ENCODE data around the gene WDR7. TPM values are rescaled to one million over a fixed set of nuclear protein-coding genes. Genes with fewer than 3 reads are reported as not detected.

WDR7 gene
- total RNA-seq, 2 experiments from 2014 or later = 21.5 to 23.1 TPM

DNA sequence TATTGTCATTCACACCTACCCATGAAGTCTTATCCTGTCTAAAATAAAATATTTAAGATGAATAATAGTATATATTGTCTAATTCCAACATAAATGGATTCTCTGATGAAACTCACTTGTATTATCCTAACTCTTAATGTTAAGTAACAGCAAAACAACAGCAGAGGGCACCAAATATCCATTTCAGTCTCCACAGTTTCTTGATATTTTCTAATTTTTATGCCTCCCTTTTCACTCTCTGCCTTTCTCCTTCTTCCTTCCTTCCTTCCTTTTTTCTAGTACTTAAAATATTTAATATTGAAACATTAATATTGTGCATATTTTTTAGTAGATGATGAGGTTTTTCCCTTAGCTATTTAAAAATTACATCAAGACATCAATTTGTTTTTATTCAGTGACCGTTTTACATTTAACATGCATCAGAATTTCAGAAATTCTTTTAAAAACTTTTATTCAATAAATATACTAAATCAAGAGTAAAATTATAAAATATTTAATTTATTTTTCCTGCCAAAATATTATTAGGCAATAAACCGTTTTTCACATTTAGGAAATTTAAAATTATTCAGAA lies 97.6 kb downstream of the WDR7 start:
- intact Hi-C loops (cut with DNase I, micrococcal nuclease) = loop anchor here (1.0 to 2.0 kb wide), 3 partner anchors 698 to 814 kb away; no protein-coding TSS in a partner anchor
- Mint-ChIP-seq H3K4me3 (no peak overlapping the region), H3K36me3 (ENCODE audit: low read depth) (no peaks in the 10 kb centered on the region), H3K9me3 (ENCODE audit: low read depth) (no peaks in the 10 kb centered on the region), H3K27me3 (no peaks in the 10 kb centered on the region), H3K4me1 (peaks cover 24% of the 10 kb centered on the region), H3K27ac (no peak overlapping the region)
- ChIA-PET CTCF (interaction anchor here (0.6 to 1.5 kb wide), 6 partner anchors 9 to 813 kb away, joined by 3 to 4 read pairs (median 3); no protein-coding TSS in a partner anchor), POLR2A (no interaction called here)
- DNase-seq = no peak
- no peak for ATAC-seq

DNA sequence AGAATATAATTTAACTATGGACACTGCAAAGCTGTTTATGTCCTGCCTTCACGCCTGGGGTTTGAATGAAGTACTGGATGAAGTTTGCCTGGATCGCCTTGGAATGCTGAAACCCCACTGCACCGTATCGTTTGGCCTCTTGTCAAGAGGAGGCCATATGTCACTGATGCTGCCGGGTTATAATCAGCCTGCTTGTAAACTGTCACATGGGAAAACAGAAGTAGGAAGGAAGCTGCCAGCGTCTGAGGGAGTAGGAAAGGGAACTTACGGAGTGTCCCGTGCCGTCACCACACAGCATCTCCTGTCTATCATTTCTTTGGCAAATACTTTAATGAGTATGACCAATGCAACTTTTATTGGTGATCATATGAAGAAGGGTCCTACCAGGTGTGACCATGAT lies 105.8 kb downstream of the WDR7 start:
- DNase-seq (no peak), ATAC-seq (no peak)
- Mint-ChIP-seq H3K4me1 (no peaks in the 10 kb centered on the region), H3K27ac (no peak overlapping the region), H3K9me3 (ENCODE audit: low read depth) (no peaks in the 10 kb centered on the region), H3K4me3 (no peak overlapping the region), H3K36me3 (ENCODE audit: low read depth) (peaks cover 15% of the 10 kb centered on the region), H3K27me3 (no peaks in the 10 kb centered on the region)
- POLR2A ChIA-PET = no interaction called here
- CTCF ChIA-PET = interaction anchor here (0.8 kb wide), 1 partner anchor 8 kb away, joined by 4 read pairs; no protein-coding TSS in a partner anchor
- intact Hi-C loops (cut with DNase I, micrococcal nuclease) = no loop called here

DNA sequence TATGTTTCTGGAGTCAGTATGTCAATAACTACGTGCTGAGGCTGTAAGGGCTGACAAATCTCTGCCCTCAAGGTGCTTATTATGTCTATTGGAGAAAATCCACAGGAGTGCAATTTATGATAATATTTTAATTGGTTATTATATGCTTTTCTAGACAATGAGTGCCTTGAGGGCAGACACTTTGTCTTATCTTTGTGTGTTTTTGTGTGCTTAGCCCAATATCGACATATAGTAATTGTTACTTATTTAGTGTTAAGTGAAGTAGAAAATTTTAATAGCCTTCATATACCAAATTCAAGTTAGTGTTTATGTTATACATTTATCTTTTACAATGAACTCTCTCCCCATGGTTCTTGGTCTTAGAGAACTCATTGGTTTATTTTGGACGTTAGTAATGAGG lies 118.9 kb downstream of the WDR7 start:
- Mint-ChIP-seq H3K27ac (no peak overlapping the region), H3K4me3 (no peak overlapping the region), H3K27me3 (no peaks in the 10 kb centered on the region), H3K36me3 (ENCODE audit: low read depth) (peaks cover 9% of the 10 kb centered on the region), H3K4me1 (no peaks in the 10 kb centered on the region), H3K9me3 (ENCODE audit: low read depth) (no peaks in the 10 kb centered on the region)
- intact Hi-C loops (cut with DNase I, micrococcal nuclease) = no loop called here
- no peak for DNase-seq
- no peak for ATAC-seq
- CTCF ChIA-PET = no interaction called here
- POLR2A ChIA-PET = no interaction called here

DNA sequence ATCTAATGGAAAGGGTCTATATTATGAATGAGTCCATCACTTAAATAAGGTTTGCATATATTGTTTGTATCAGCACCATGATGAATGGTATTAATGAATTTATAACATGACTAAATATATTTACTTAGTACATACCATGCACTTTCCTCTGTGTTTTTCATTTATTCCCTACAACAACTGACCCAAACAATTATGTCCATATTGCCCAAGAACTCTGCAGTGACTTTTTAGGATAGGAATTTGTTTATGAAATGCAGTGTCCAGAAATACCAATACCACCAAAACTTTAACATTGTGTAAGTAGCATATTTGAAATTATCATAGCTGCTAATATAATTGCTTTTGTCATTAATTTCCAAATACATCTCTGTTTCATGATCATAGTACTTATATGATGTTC lies 119.7 kb downstream of the WDR7 start:
- intact Hi-C loops (cut with DNase I, micrococcal nuclease) = no loop called here
- Mint-ChIP-seq H3K36me3 (ENCODE audit: low read depth) (peaks cover 9% of the 10 kb centered on the region), H3K9me3 (ENCODE audit: low read depth) (no peaks in the 10 kb centered on the region), H3K4me3 (no peak overlapping the region), H3K27ac (no peak overlapping the region), H3K4me1 (no peaks in the 10 kb centered on the region), H3K27me3 (no peaks in the 10 kb centered on the region)
- ChIA-PET POLR2A (no interaction called here), CTCF (interaction anchor here (0.7 to 1.0 kb wide), 2 partner anchors 14 to 319 kb away, joined by 3 to 4 read pairs; no protein-coding TSS in a partner anchor)
- DNase-seq (no peak), ATAC-seq (no peak)

DNA sequence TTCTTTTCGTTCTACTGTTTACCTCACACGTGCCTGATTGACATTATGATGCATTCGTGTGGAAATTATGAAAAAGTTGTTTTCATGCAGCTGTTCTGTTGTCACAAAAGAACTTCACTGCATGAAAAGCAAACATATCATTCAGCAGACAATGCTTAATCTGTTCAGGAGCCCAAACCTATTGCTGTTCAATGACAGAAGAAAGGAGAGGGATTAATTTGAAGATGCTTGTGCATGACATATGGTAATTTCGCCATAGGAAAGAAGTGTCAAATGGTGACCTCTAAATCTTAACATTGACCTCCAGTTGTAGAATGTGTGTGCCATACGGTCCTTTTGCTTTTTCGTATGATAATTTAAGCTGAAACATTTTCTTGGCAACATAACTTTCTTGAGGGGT lies 124.5 kb downstream of the WDR7 start:
- CTCF ChIA-PET = interaction anchor here (2.2 kb wide), 1 partner anchor 14 kb away, joined by 6 read pairs; no protein-coding TSS in a partner anchor
- Mint-ChIP-seq H3K27ac (no peak overlapping the region), H3K4me3 (no peak overlapping the region), H3K9me3 (ENCODE audit: low read depth) (no peaks in the 10 kb centered on the region), H3K36me3 (ENCODE audit: low read depth) (peaks cover 9% of the 10 kb centered on the region), H3K4me1 (no peaks in the 10 kb centered on the region), H3K27me3 (no peaks in the 10 kb centered on the region)
- DNase-seq (no peak), ATAC-seq (no peak)
- intact Hi-C loops (cut with DNase I, micrococcal nuclease) = no loop called here
- POLR2A ChIA-PET = no interaction called here

DNA sequence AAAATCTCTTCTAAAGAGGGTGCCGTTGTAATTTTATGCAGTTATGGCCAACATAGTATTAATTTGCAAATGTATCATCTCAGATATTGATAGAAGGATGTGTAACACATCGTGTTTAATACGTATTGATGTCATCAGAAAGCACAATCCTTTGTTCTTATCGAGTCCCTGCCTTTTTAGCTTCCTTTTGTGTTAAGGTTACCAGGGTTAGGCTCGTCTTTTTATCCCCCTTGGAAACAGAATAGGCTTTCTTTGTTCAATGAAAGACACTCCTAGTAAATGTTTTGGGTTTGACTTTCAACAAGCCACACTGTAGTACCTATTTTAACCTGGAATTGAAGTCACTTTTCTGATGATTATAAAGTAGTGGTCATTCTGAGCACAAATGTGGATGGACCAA lies 136.2 kb downstream of the WDR7 start:
- ChIA-PET POLR2A (no interaction called here), CTCF (no interaction called here)
- intact Hi-C loops (cut with DNase I, micrococcal nuclease) = no loop called here
- H3K4me3 Mint-ChIP-seq = no peak overlapping the region
- peaks cover 9% of the 10 kb centered on the region for H3K36me3 Mint-ChIP-seq (ENCODE audit: low read depth)
- H3K9me3 Mint-ChIP-seq (ENCODE audit: low read depth) = no peaks in the 10 kb centered on the region
- ATAC-seq (no peak), DNase-seq (no peak)
- no peaks in the 10 kb centered on the region for H3K4me1 Mint-ChIP-seq
- no peaks in the 10 kb centered on the region for H3K27me3 Mint-ChIP-seq
- H3K27ac Mint-ChIP-seq = no peak overlapping the region

DNA sequence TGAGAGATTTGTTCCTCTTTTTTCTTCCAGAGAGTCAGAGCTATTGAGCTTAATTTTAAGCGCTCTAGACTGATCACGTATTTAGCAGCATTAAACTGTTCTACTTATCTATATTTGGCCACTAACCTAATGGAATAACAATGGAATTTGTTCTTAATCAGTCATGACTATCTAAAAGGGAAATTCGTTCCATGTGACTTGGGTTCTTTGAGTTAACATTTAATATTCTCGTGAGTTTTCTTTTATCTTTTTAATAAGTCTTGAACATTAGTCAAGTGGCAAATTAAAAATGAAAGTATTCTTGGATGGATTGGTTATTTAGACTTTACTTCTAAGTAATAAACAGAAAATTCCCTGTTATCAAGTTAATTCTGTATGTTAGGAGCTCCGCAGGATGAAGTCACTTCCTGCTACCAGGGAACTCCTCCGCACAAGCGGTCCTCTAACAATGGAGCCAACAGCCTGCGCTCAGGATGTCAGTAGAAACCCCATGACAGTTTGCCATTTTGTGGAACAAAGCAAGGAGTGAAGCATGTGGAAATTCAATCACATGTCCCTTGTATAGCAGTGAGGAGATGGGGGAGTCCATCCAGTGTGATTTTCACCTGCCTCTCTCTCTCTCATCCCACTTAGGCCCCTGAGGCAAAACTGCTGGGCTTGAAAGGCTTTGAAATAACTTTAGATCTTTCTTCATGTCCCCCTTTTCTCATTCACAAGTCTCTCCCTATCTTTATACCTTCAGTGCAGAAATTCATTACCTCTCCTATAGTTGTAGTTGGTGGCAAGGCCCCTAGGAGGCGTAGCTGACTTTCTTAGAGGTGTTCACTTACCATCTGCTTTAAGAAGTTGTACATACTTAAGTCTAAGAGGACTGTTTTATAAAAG lies 138.1 kb downstream of the WDR7 start:
- Mint-ChIP-seq H3K9me3 (ENCODE audit: low read depth) (no peaks in the 10 kb centered on the region), H3K27me3 (no peaks in the 10 kb centered on the region), H3K4me3 (no peak overlapping the region), H3K4me1 (no peaks in the 10 kb centered on the region), H3K36me3 (ENCODE audit: low read depth) (peaks cover 9% of the 10 kb centered on the region), H3K27ac (no peak overlapping the region)
- ChIA-PET CTCF (interaction anchor here (0.7 to 2.1 kb wide), 11 partner anchors 10 to 1055 kb away, joined by 3 to 8 read pairs (median 4); no protein-coding TSS in a partner anchor), POLR2A (no interaction called here)
- ATAC-seq (no peak), DNase-seq (peak; percentile 57)
- intact Hi-C loops (cut with DNase I, micrococcal nuclease) = loop anchor here (1.0 to 2.0 kb wide), 3 partner anchors 650 to 658 kb away; no protein-coding TSS in a partner anchor

DNA sequence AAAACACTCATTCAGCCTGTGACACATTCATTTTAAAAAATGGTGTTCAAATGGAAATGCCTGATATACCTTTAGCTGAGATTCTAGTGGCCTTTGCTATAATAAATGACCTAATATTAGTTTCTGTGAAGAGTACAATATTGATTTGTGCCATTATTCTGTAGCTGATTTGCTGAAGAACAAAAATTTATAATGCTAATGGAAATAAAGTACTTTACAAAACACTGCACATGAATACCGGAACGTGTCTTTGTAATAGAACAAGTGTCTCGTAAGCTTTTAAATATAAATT lies 138.7 kb downstream of the WDR7 start:
- Mint-ChIP-seq H3K27ac (no peak overlapping the region), H3K9me3 (ENCODE audit: low read depth) (no peaks in the 10 kb centered on the region), H3K4me3 (no peak overlapping the region), H3K4me1 (no peaks in the 10 kb centered on the region), H3K27me3 (no peaks in the 10 kb centered on the region), H3K36me3 (ENCODE audit: low read depth) (peaks cover 9% of the 10 kb centered on the region)
- intact Hi-C loops (cut with DNase I, micrococcal nuclease) = loop anchor here (1.0 to 2.0 kb wide), 3 partner anchors 649 to 657 kb away; no protein-coding TSS in a partner anchor
- POLR2A ChIA-PET = no interaction called here
- DNase-seq (no peak), ATAC-seq (no peak)
- CTCF ChIA-PET = interaction anchor here (0.7 to 2.1 kb wide), 8 partner anchors 10 to 1054 kb away, joined by 3 to 8 read pairs (median 4); no protein-coding TSS in a partner anchor

DNA sequence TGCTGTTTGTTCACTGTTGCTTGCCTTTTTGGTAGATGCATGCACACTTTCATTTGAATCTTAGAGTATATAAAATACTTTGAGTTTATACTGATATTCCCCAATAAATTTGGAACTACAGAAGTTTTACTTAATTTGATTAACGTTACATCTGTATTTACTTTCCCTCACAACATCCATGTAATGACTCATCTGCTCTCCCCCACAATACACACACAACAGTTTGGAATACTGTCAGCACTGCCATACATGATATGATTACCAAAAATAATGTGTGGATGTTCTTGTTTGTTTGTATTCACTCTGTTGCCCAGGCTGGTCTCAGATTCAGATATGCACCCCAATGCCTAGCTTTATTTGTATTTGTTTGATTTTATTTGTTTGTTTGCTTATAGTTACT lies 144.2 kb downstream of the WDR7 start:
- ATAC-seq (no peak), DNase-seq (no peak)
- Mint-ChIP-seq H3K27me3 (no peaks in the 10 kb centered on the region), H3K9me3 (ENCODE audit: low read depth) (no peaks in the 10 kb centered on the region), H3K4me3 (no peak overlapping the region), H3K4me1 (no peaks in the 10 kb centered on the region), H3K27ac (no peak overlapping the region), H3K36me3 (ENCODE audit: low read depth) (peaks cover 12% of the 10 kb centered on the region)
- intact Hi-C loops (cut with DNase I, micrococcal nuclease) = no loop called here
- ChIA-PET CTCF (interaction anchor here (0.7 to 1.4 kb wide), 3 partner anchors 14 to 251 kb away, joined by 3 read pairs; no protein-coding TSS in a partner anchor), POLR2A (no interaction called here)

DNA sequence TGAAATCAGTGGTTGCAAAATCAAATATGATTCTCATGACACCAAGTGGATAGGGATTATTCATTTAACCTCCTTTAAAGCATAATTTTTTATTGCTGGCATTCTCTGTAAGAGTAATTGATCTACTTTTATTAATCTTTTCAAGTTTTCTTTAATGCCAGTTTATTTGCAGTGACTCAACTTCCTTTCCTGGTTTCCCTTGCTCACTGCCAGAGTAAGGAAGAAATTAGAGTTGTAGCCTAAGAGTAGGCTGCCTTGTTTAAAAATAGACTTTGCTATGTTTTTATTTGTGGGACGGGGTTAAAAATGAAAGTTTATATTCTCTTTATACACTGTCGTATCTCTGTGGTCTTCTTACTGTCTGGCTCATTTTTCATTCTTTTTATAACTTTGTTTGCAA lies 148.6 kb downstream of the WDR7 start:
- intact Hi-C loops (cut with DNase I, micrococcal nuclease) = no loop called here

DNA sequence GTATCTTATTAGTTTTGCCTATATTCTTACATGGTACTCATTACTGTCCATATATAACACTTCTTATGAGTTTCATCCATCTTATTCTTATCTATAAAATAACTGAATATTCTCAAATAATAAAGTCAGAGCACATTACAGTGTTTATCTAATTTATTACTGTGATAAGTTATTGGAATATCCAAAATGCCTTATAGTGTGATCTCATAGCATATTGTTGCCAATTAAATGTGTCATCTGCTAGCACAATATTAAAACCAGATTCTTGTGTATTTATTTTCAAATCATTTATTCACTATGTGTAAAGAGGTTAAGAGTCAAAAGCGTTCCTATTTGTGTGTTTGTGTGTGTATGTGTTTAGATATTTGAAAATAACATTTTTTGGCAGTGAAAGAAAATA lies 151.9 kb downstream of the WDR7 start:
- Mint-ChIP-seq H3K4me3 (no peak overlapping the region), H3K9me3 (ENCODE audit: low read depth) (no peaks in the 10 kb centered on the region), H3K4me1 (no peaks in the 10 kb centered on the region), H3K27me3 (no peaks in the 10 kb centered on the region), H3K27ac (no peak overlapping the region), H3K36me3 (ENCODE audit: low read depth) (peaks cover 26% of the 10 kb centered on the region)
- ChIA-PET POLR2A (no interaction called here), CTCF (no interaction called here)
- intact Hi-C loops (cut with DNase I, micrococcal nuclease) = no loop called here
- DNase-seq (no peak), ATAC-seq (no peak)

More for the DNA sequence above, 148.6 kb downstream of the WDR7 start:
- H3K27ac Mint-ChIP-seq = no peak overlapping the region
- H3K4me3 Mint-ChIP-seq = no peak overlapping the region
- DNase-seq (no peak), ATAC-seq (no peak)
- no peaks in the 10 kb centered on the region for H3K27me3 Mint-ChIP-seq
- no peaks in the 10 kb centered on the region for H3K9me3 Mint-ChIP-seq (ENCODE audit: low read depth)
- POLR2A ChIA-PET = no interaction called here
- peaks cover 25% of the 10 kb centered on the region for H3K36me3 Mint-ChIP-seq (ENCODE audit: low read depth)
- no peaks in the 10 kb centered on the region for H3K4me1 Mint-ChIP-seq
- CTCF ChIA-PET = interaction anchor here (0.8 kb wide), 1 partner anchor 10 kb away, joined by 3 read pairs; no protein-coding TSS in a partner anchor

DNA sequence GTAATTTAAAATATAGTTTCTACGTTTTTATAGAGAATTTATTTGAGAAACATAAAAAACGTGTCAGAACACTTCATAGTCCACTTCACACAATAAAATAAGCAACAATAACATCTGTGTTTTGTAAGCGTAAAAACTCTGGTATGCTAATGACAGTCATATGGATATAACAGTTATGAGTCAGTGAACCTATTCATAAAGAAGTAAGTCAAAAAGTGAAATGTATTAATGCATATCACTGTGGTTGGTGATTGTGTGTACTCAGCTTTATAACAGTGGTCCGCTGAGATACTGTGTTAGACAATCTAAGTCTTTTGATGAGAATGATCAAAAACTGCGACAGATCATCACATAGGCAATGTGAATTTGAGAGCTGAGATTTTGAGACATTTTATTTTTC lies 153.2 kb downstream of the WDR7 start:
- ATAC-seq (peak; percentile 69), DNase-seq (no peak)
- POLR2A ChIA-PET = no interaction called here
- Mint-ChIP-seq H3K27me3 (no peaks in the 10 kb centered on the region), H3K27ac (no peak overlapping the region), H3K9me3 (ENCODE audit: low read depth) (no peaks in the 10 kb centered on the region), H3K4me1 (no peaks in the 10 kb centered on the region), H3K4me3 (no peak overlapping the region), H3K36me3 (ENCODE audit: low read depth) (peaks cover 26% of the 10 kb centered on the region)
- CTCF ChIA-PET = no interaction called here
- intact Hi-C loops (cut with DNase I, micrococcal nuclease) = no loop called here
